HepG2 (cell line): ENCODE data around the gene MRPS17. TPM values are rescaled to one million over a fixed set of nuclear protein-coding genes. Genes with fewer than 3 reads are reported as not detected.
A peak's percentile ranks its signal among the peaks of the same experiment; 100 is the strongest.

ENCODE experiments used
- CBFB ChIP-seq: sonication (generic); formaldehyde crosslinking; IDR thresholded peaks from 2 replicates; pipeline ENCODE4 v1.4.0; 2020; ENCODE audit warnings: missing genetic modification reagents
- CHCHD3 ChIP-seq: sonication (generic); formaldehyde crosslinking; IDR thresholded peaks from 2 replicates; pipeline ENCODE4 v1.8.0; 2022; ENCODE audit warnings: mild to moderate bottlenecking, missing genetic modification reagents, moderate library complexity
- NR2C2 ChIP-seq: sonication (generic); formaldehyde crosslinking; IDR thresholded peaks from 2 replicates; pipeline ENCODE4 v1.4.0; 2020; ENCODE audit warnings: missing genetic modification reagents, mild to moderate bottlenecking, moderate library complexity, borderline replicate concordance
- RBM39 ChIP-seq: fragments of 200-400 bp; formaldehyde crosslinking; IDR thresholded peaks from one replicate; pipeline ENCODE4 v1.6.1; 2018; ENCODE audit warnings: antibody characterized with exemption, mild to moderate bottlenecking, low read depth, low read length; ENCODE audit not compliant: poor library complexity, severe bottlenecking
- SIN3A ChIP-seq: IDR thresholded peaks from 2 replicates; pipeline ENCODE4 v1.6.1; 2011; ENCODE audit warnings: low read depth, mild to moderate bottlenecking, control low read depth, low read length, borderline replicate concordance
- XRCC5 ChIP-seq: fragments of 200-400 bp; formaldehyde crosslinking; optimal IDR thresholded peaks from 2 replicates; pipeline ENCODE3; 2017; ENCODE audit warnings: mild to moderate bottlenecking, low read length
- ZMYM4 ChIP-seq: sonication (generic); formaldehyde crosslinking; IDR thresholded peaks from 2 replicates; pipeline ENCODE4 v1.8.1; 2023; ENCODE audit warnings: mild to moderate bottlenecking, missing genetic modification reagents
- ZNF333 ChIP-seq: sonication (generic); formaldehyde crosslinking; IDR thresholded peaks from 2 replicates; pipeline ENCODE4 v1.4.0; 2020; ENCODE audit warnings: mild to moderate bottlenecking, missing genetic modification reagents, borderline replicate concordance
- ZNF569 ChIP-seq: sonication (generic); formaldehyde crosslinking; IDR thresholded peaks from 2 replicates; pipeline ENCODE4 v1.5.0; 2020; ENCODE audit warnings: mild to moderate bottlenecking, missing genetic modification reagents, moderate library complexity, borderline replicate concordance
- ZNF598 ChIP-seq: sonication (generic); formaldehyde crosslinking; IDR thresholded peaks from 2 replicates; pipeline ENCODE4 v1.5.1; 2020; ENCODE audit warnings: mild to moderate bottlenecking, missing genetic modification reagents, borderline replicate concordance
- polyA plus RNA-seq, 8 experiments: library from polyadenylated mRNA; depleted of rRNA in 3 of 8; stranded (reverse) in 7 of 8; unstranded in 1 of 8; fragments of >200 nt; fragmentation: Illumina TruSeq in 4 of 8; extraction: Trizol in 4 of 8; gene quantifications; 2 replicates each; pipeline versions ENCODE4 v1.2.1 to v1.2.3, GENCODE V29; 2011 to 2016; ENCODE audit warnings: low read depth in 4 of 8, missing spikeins in 1 of 8, mixed read lengths in 1 of 8; ENCODE audit not compliant: insufficient read depth in 1 of 8
- total RNA-seq, 5 experiments: library from RNA; depleted of rRNA; stranded (reverse); fragments of >200 nt; fragmentation: Illumina TruSeq; extraction: Trizol; gene quantifications; 2 replicates each; pipeline ENCODE4 v1.2.3, GENCODE V29; 2016; ENCODE audit warnings: low read depth in 1 of 5
- TF ChIP-seq, protein P1 (sequence below): sonication (generic); formaldehyde crosslinking; IDR thresholded peaks from 2 replicates; pipeline ENCODE4 v1.5.0; 2020; ENCODE audit warnings: mild to moderate bottlenecking, missing genetic modification reagents, borderline replicate concordance
- TF ChIP-seq, protein P2 (sequence below): sonication (generic); formaldehyde crosslinking; IDR thresholded peaks from 2 replicates; pipeline ENCODE4 v1.5.1; 2020; ENCODE audit warnings: mild to moderate bottlenecking, missing genetic modification reagents, borderline replicate concordance
- TF ChIP-seq, protein P3 (sequence below): sonication (generic); formaldehyde crosslinking; IDR thresholded peaks from 2 replicates; pipeline ENCODE4 v1.4.0; 2020; ENCODE audit warnings: missing genetic modification reagents

MRPS17 gene
- total and polyA plus RNA-seq, 2 of the 13 experiments (the other 11 are each of a cell fraction or from before 2014, with no cell fraction given): 14.9 to 31.3 TPM

DNA sequence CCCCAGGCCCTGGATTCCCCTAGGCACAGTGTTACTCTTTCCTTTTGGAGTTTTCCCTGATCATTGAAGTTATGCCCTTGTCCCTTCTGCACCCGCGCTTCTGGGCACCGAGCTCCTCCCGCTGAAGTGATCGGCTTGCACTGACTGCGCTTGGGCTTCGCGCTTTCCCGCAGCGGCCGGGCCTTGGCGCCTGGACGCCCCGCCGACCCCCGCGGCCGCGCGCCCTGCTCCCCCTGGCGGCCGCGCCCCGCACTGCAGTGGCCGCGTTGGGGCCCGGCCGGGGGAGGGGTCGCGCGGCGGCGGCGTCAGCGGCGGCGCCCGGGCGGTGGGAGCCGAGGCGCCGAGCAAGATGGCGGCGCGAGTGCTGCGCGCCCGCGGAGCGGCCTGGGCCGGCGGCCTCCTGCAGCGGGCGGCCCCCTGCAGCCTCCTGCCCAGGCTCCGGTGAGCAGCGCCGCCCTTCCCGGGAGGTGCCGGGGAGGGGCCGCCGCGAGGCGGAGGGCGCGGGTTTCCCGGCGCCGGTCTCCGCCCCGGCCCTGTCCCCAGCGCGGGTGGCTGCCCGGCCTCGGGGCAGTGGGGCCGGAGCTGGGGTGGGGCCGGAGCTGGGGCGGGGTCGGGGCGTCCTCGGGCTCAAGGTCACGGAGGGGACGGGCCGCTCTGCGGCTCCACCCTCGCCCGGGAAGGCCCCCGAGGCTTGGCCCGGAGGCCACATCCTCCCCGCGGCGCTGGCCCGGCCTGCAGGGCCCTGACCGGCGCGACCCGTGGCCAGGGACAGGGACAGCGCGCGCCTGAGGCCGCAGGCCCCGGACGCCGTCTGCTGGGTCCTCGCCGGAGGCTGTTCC, 12.8 kb downstream of the MRPS17 start, which contains the start of gene NIPSNAP2 (continued):
- TF ChIP-seq XRCC5 (no peak), NR2C2 (CRISPR knock-in tag) (peak; percentile 23; the same call in 1 of the 2 replicates), CHCHD3 (CRISPR knock-in tag) (0 out of 2 replicates have a peak, but pooled peaks have one; percentile 21), CBFB (no peak), RBM39 (peak; percentile 75), ZNF333 (CRISPR knock-in tag) (peak; percentile 86; the same call in 1 of the 2 replicates), ZMYM4 (CRISPR knock-in tag) (peak; percentile 51), ZNF598 (no peak), SIN3A (0 out of 2 replicates have a peak, but pooled peaks have one; percentile 47), ZNF569 (CRISPR knock-in tag) (no peak)
- TF ChIP-seq, protein P1, sequence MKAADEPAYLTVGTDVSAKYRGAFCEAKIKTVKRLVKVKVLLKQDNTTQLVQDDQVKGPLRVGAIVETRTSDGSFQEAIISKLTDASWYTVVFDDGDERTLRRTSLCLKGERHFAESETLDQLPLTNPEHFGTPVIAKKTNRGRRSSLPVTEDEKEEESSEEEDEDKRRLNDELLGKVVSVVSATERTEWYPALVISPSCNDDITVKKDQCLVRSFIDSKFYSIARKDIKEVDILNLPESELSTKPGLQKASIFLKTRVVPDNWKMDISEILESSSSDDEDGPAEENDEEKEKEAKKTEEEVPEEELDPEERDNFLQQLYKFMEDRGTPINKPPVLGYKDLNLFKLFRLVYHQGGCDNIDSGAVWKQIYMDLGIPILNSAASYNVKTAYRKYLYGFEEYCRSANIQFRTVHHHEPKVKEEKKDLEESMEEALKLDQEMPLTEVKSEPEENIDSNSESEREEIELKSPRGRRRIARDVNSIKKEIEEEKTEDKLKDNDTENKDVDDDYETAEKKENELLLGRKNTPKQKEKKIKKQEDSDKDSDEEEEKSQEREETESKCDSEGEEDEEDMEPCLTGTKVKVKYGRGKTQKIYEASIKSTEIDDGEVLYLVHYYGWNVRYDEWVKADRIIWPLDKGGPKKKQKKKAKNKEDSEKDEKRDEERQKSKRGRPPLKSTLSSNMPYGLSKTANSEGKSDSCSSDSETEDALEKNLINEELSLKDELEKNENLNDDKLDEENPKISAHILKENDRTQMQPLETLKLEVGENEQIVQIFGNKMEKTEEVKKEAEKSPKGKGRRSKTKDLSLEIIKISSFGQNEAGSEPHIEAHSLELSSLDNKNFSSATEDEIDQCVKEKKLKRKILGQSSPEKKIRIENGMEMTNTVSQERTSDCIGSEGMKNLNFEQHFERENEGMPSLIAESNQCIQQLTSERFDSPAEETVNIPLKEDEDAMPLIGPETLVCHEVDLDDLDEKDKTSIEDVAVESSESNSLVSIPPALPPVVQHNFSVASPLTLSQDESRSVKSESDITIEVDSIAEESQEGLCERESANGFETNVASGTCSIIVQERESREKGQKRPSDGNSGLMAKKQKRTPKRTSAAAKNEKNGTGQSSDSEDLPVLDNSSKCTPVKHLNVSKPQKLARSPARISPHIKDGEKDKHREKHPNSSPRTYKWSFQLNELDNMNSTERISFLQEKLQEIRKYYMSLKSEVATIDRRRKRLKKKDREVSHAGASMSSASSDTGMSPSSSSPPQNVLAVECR (CRISPR knock-in tag): peak; percentile 86
- TF ChIP-seq, protein P2, sequence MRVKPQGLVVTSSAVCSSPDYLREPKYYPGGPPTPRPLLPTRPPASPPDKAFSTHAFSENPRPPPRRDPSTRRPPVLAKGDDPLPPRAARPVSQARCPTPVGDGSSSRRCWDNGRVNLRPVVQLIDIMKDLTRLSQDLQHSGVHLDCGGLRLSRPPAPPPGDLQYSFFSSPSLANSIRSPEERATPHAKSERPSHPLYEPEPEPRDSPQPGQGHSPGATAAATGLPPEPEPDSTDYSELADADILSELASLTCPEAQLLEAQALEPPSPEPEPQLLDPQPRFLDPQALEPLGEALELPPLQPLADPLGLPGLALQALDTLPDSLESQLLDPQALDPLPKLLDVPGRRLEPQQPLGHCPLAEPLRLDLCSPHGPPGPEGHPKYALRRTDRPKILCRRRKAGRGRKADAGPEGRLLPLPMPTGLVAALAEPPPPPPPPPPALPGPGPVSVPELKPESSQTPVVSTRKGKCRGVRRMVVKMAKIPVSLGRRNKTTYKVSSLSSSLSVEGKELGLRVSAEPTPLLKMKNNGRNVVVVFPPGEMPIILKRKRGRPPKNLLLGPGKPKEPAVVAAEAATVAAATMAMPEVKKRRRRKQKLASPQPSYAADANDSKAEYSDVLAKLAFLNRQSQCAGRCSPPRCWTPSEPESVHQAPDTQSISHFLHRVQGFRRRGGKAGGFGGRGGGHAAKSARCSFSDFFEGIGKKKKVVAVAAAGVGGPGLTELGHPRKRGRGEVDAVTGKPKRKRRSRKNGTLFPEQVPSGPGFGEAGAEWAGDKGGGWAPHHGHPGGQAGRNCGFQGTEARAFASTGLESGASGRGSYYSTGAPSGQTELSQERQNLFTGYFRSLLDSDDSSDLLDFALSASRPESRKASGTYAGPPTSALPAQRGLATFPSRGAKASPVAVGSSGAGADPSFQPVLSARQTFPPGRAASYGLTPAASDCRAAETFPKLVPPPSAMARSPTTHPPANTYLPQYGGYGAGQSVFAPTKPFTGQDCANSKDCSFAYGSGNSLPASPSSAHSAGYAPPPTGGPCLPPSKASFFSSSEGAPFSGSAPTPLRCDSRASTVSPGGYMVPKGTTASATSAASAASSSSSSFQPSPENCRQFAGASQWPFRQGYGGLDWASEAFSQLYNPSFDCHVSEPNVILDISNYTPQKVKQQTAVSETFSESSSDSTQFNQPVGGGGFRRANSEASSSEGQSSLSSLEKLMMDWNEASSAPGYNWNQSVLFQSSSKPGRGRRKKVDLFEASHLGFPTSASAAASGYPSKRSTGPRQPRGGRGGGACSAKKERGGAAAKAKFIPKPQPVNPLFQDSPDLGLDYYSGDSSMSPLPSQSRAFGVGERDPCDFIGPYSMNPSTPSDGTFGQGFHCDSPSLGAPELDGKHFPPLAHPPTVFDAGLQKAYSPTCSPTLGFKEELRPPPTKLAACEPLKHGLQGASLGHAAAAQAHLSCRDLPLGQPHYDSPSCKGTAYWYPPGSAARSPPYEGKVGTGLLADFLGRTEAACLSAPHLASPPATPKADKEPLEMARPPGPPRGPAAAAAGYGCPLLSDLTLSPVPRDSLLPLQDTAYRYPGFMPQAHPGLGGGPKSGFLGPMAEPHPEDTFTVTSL: no peak
- TF ChIP-seq, protein P3, sequence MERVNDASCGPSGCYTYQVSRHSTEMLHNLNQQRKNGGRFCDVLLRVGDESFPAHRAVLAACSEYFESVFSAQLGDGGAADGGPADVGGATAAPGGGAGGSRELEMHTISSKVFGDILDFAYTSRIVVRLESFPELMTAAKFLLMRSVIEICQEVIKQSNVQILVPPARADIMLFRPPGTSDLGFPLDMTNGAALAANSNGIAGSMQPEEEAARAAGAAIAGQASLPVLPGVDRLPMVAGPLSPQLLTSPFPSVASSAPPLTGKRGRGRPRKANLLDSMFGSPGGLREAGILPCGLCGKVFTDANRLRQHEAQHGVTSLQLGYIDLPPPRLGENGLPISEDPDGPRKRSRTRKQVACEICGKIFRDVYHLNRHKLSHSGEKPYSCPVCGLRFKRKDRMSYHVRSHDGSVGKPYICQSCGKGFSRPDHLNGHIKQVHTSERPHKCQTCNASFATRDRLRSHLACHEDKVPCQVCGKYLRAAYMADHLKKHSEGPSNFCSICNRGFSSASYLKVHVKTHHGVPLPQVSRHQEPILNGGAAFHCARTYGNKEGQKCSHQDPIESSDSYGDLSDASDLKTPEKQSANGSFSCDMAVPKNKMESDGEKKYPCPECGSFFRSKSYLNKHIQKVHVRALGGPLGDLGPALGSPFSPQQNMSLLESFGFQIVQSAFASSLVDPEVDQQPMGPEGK: peak; percentile 82
